K562 (cell line): Measurements from ENCODE around the gene C11orf98. TPM values are rescaled to one million over a fixed set of nuclear protein-coding genes. Genes with fewer than 3 reads are reported as not detected.

Experiments used
- CBX5 ChIP-seq: IDR thresholded peaks from 2 replicates; pipeline ENCODE4 v1.6.1; 2014; ENCODE audit warnings: low read depth, borderline replicate concordance
- CCNT2 ChIP-seq: IDR thresholded peaks from 2 replicates; pipeline ENCODE4 v1.6.1; 2011; ENCODE audit warnings: borderline replicate concordance, low read depth, mild to moderate bottlenecking, moderate library complexity, mixed read lengths, low read length; ENCODE audit not compliant: insufficient read length; ENCODE audit errors: extremely low read depth
- DPF2 ChIP-seq: fragments of 450-650 bp; IDR thresholded peaks from 2 replicates; pipeline ENCODE4 v1.6.1; 2016
- ELK1 ChIP-seq: sonication (generic); formaldehyde crosslinking; IDR thresholded peaks from 2 replicates; pipeline ENCODE4 v1.8.1; 2022; ENCODE audit warnings: missing genetic modification reagents
- HDAC6 ChIP-seq: IDR thresholded peaks from 2 replicates; pipeline ENCODE4 v1.6.1; 2012; ENCODE audit warnings: low read depth, mild to moderate bottlenecking, control low read depth, inconsistent platforms, low read length, moderate library complexity
- HNRNPL ChIP-seq: fragments of 200-400 bp; formaldehyde crosslinking; IDR thresholded peaks from 2 replicates; pipeline ENCODE4 v1.6.1; 2017; ENCODE audit warnings: low read depth, mild to moderate bottlenecking, low read length
- MAZ ChIP-seq, 2 experiments: fragments of 450-650 bp in 1 of 2; sonication (generic) in 1 of 2; formaldehyde crosslinking; IDR thresholded peaks in 1 of 2; conservative IDR thresholded peaks in 1 of 2; 2 replicates each; pipeline versions ENCODE4 v1.4.0 to v1.5.0; 2020; ENCODE audit warnings: mild to moderate bottlenecking in 1 of 2, missing genetic modification reagents in 1 of 2
- PHB2 ChIP-seq: fragments of 450-650 bp; IDR thresholded peaks from 2 replicates; pipeline ENCODE4 v1.6.1; 2017; ENCODE audit warnings: low read depth
- PHF20 ChIP-seq: fragments of 450-650 bp; IDR thresholded peaks from 2 replicates; pipeline ENCODE4 v1.6.1; 2018; ENCODE audit not compliant: partially characterized antibody
- RBM14 ChIP-seq: fragments of 200-400 bp; formaldehyde crosslinking; IDR thresholded peaks from 2 replicates; pipeline ENCODE4 v1.6.1; 2018; ENCODE audit warnings: low read depth, mild to moderate bottlenecking, low read length, moderate library complexity, borderline replicate concordance; ENCODE audit not compliant: insufficient read depth
- SUPT5H ChIP-seq: fragments of 450-650 bp; IDR thresholded peaks from 2 replicates; pipeline ENCODE4 v1.6.1; 2016
- ZBTB26 ChIP-seq: fragments of 450-650 bp; formaldehyde crosslinking; IDR thresholded peaks from 2 replicates; pipeline ENCODE4 v1.4.0; 2022; ENCODE audit warnings: missing genetic modification characterization
- ZC3H8 ChIP-seq: fragments of 450-650 bp; IDR thresholded peaks from 2 replicates; pipeline ENCODE4 v1.6.1; 2017
- ZNF174 ChIP-seq: fragments of 250-450 bp; sonication (Bioruptor Pico); IDR thresholded peaks from 2 replicates; pipeline ENCODE4 v1.4.0; 2020; ENCODE audit warnings: mild to moderate bottlenecking
- polyA plus RNA-seq, 8 experiments: library from polyadenylated mRNA; depleted of rRNA in 4 of 8; stranded (reverse) in 5 of 8; unstranded in 3 of 8; fragments of >200 nt; fragmentation: Nextera tagmentation in 2 of 8; fragmentation: Illumina TruSeq in 1 of 8; extraction: Ambion mirVana in 2 of 8; extraction: Trizol in 1 of 8; gene quantifications; 2 replicates each; pipeline versions ENCODE4 v1.2.1 to v1.2.3, GENCODE V29; 2011 to 2014; ENCODE audit warnings: inconsistent platforms in 1 of 8, missing spikeins in 1 of 8
- total RNA-seq, 7 experiments: library from RNA; depleted of rRNA in 6 of 7; stranded (reverse); fragments of >200 nt in 6 of 7; fragmentation: Illumina TruSeq in 2 of 7; extraction: Trizol in 2 of 7; gene quantifications; 2 replicates each; pipeline versions ENCODE4 v1.2.1 to v1.2.3, GENCODE V29; 2011 to 2021; ENCODE audit warnings: low replicate concordance in 1 of 7
- TF ChIP-seq, protein P1 (sequence below): fragments of 250-450 bp; sonication (Bioruptor Pico); IDR thresholded peaks from 2 replicates; pipeline ENCODE4 v1.4.0; 2020
- TF ChIP-seq, protein P2 (sequence below): fragments of 450-650 bp; formaldehyde crosslinking; IDR thresholded peaks from 2 replicates; pipeline ENCODE4 v1.4.0; 2020; ENCODE audit warnings: mild to moderate bottlenecking, mixed read lengths
- TF ChIP-seq, protein P3 (sequence below): fragments of 150-350 bp; conservative IDR thresholded peaks from 2 replicates; pipeline ENCODE4 v1.6.1; 2014; ENCODE audit warnings: low read length
- TF ChIP-seq, protein P4 (sequence below): fragments of 250-450 bp; sonication (Bioruptor Pico); IDR thresholded peaks from 2 replicates; pipeline ENCODE4 v1.5.0; 2021

C11orf98 gene
- total and polyA plus RNA-seq, 9 of the 15 experiments (the other 6 are each of a cell fraction or from before 2014, with no cell fraction given) = 103 to 352 (median 218) TPM

GRCh38 chr11:62621027-62621566, 43.9 kb downstream of the C11orf98 start (continued):
- TF ChIP-seq, protein P1, sequence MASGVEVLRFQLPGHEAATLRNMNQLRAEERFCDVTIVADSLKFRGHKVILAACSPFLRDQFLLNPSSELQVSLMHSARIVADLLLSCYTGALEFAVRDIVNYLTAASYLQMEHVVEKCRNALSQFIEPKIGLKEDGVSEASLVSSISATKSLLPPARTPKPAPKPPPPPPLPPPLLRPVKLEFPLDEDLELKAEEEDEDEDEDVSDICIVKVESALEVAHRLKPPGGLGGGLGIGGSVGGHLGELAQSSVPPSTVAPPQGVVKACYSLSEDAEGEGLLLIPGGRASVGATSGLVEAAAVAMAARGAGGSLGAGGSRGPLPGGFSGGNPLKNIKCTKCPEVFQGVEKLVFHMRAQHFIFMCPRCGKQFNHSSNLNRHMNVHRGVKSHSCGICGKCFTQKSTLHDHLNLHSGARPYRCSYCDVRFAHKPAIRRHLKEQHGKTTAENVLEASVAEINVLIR (CRISPR knock-in tag) = no peak
- no peak for TF ChIP-seq DPF2
- no peak for TF ChIP-seq HDAC6
- no peak for TF ChIP-seq RBM14
- no peak for TF ChIP-seq PHB2
- TF ChIP-seq, protein P2, sequence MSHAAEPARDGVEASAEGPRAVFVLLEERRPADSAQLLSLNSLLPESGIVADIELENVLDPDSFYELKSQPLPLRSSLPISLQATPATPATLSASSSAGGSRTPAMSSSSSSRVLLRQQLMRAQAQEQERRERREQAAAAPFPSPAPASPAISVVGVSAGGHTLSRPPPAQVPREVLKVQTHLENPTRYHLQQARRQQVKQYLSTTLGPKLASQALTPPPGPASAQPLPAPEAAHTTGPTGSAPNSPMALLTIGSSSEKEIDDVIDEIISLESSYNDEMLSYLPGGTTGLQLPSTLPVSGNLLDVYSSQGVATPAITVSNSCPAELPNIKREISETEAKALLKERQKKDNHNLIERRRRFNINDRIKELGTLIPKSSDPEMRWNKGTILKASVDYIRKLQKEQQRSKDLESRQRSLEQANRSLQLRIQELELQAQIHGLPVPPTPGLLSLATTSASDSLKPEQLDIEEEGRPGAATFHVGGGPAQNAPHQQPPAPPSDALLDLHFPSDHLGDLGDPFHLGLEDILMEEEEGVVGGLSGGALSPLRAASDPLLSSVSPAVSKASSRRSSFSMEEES (CRISPR knock-in tag) = no peak
- TF ChIP-seq, protein P3, sequence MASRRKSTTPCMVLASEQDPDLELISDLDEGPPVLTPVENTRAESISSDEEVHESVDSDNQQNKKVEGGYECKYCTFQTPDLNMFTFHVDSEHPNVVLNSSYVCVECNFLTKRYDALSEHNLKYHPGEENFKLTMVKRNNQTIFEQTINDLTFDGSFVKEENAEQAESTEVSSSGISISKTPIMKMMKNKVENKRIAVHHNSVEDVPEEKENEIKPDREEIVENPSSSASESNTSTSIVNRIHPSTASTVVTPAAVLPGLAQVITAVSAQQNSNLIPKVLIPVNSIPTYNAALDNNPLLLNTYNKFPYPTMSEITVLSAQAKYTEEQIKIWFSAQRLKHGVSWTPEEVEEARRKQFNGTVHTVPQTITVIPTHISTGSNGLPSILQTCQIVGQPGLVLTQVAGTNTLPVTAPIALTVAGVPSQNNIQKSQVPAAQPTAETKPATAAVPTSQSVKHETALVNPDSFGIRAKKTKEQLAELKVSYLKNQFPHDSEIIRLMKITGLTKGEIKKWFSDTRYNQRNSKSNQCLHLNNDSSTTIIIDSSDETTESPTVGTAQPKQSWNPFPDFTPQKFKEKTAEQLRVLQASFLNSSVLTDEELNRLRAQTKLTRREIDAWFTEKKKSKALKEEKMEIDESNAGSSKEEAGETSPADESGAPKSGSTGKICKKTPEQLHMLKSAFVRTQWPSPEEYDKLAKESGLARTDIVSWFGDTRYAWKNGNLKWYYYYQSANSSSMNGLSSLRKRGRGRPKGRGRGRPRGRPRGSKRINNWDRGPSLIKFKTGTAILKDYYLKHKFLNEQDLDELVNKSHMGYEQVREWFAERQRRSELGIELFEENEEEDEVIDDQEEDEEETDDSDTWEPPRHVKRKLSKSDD = no peak
- TF ChIP-seq ZNF174 (CRISPR knock-in tag) = no peak
- TF ChIP-seq HNRNPL = no peak
- TF ChIP-seq ELK1 (CRISPR knock-in tag) = no peak
- TF ChIP-seq MAZ (CRISPR knock-in tag; conservative IDR thresholded peaks at IDR 0.05 in 1 of 2, IDR thresholded peaks at IDR 0.05 in 1 of 2) = no peak
- 0 out of 2 replicates have a peak, but pooled peaks have one; percentile 32 for TF ChIP-seq ZC3H8
- 0 out of 2 replicates have a peak, but pooled peaks have one; percentile 46 for TF ChIP-seq ZBTB26 (CRISPR knock-in tag)
- TF ChIP-seq CCNT2 = no peak
- no peak for TF ChIP-seq PHF20
- TF ChIP-seq, protein P4, sequence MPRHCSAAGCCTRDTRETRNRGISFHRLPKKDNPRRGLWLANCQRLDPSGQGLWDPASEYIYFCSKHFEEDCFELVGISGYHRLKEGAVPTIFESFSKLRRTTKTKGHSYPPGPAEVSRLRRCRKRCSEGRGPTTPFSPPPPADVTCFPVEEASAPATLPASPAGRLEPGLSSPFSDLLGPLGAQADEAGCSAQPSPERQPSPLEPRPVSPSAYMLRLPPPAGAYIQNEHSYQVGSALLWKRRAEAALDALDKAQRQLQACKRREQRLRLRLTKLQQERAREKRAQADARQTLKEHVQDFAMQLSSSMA (CRISPR knock-in tag) = no peak
- no peak for TF ChIP-seq CBX5
- no peak for TF ChIP-seq SUPT5H
